Right cardiac atrium (tissue), 5 donors: ENCODE results near the gene ATP2A2. TPM values are rescaled to one million over a fixed set of nuclear protein-coding genes. Genes with fewer than 3 reads are reported as not detected.

Experiments
- ATAC-seq, 2 donors: fragments of 200-7000 bp; cut with Tn5 transposase; one replicate each; pipeline versions ENCODE4 v1.8.0 to v1.9.1; 2020; ENCODE audit warnings: moderate library complexity in 2 of 2, mild to moderate bottlenecking in 1 of 2
- DNase-seq, 3 donors: peaks; one replicate each; pipeline ENCODE4 v3.0.0-alpha.2; 2020
- H3K27ac ChIP-seq: one replicate; pipeline ENCODE4 v1.5.1; 2013; ENCODE audit warnings: mild to moderate bottlenecking, low read length, control low read depth, moderate library complexity
- H3K27me3 ChIP-seq: one replicate; pipeline ENCODE4 v1.6.1; 2013; ENCODE audit not compliant: control insufficient read depth, insufficient read depth
- H3K4me1 ChIP-seq: one replicate; pipeline ENCODE4 v1.6.1; 2013; ENCODE audit warnings: low read length; ENCODE audit not compliant: control insufficient read depth, insufficient read depth
- H3K4me3 ChIP-seq: one replicate; pipeline ENCODE4 v1.5.1; 2013; ENCODE audit warnings: low read length, control low read depth
- H3K9me3 ChIP-seq: one replicate; pipeline ENCODE4 v1.6.1; 2013; ENCODE audit warnings: low read length; ENCODE audit not compliant: control insufficient read depth
- WGBS: extraction: QIAGEN DNeasy Blood & Tissue Kit; methylation state at CpG from one replicate; pipeline ENCODE4 v1.1.7; 2013; 5-methylcytosine and 5-hydroxymethylcytosine counted together
- intact Hi-C, 4 donors: fragments of 100-400 bp; cut with DNase I; formaldehyde crosslinking; loops; one replicate each; pipeline versions ENCODE4 v1.11.0 to v1.14.0; 2022 to 2023
- long read RNA-seq, 4 donors: library from polyadenylated mRNA; unstranded; transcript quantifications; one replicate each; pipeline ENCODE4 v2.0.0, GENCODE V29; 2020 to 2021
- polyA plus RNA-seq: library from polyadenylated mRNA; stranded (reverse); fragments of 200-250 nt; gene quantifications from one replicate; pipeline ENCODE4 v1.2.3, GENCODE V29; 2013
- total RNA-seq, 4 donors: library from RNA; stranded (reverse); fragmentation: NEBNext Ultra II Directional; extraction: Animal tissue kit (Norgen Biotek cat#: 25700); gene quantifications; one replicate each; pipeline ENCODE4 v1.2.1, GENCODE V29; 2021
- donor health status: healthy with polysubstance abuse.
- donor health status: DM: no; HTN: yes; CAD: no.
- donor health status: DM: no; HTN: no; CAD: no.
- donor health status: DM: no; HTN: yes; CAD: no; lungs with severe emphysema.
- donor health status: DM: yes; HTN: yes; CAD: no.

The ATP2A2 gene
- total RNA-seq: 1,000 to 10,000 TPM; 2,744 to 3,920 (median 3,065) TPM
- 1,499 TPM for polyA plus RNA-seq
- long read RNA-seq, donor 1, full-length matches to known transcripts: 1 of 1,416 reads
- long read RNA-seq, donor 1, partial matches to known transcripts: 1,309 of 1,416 reads
- long read RNA-seq, donor 1, other reads (novel, unspliced or antisense): 106 of 1,416 reads
- long read RNA-seq, donor 2, partial matches to known transcripts: 329 of 380 reads
- long read RNA-seq, donor 2, other reads (novel, unspliced or antisense): 51 of 380 reads
- long read RNA-seq, donor 3, full-length matches to known transcripts: 2 of 2,093 reads
- long read RNA-seq, donor 3, partial matches to known transcripts: 1,917 of 2,093 reads
- long read RNA-seq, donor 3, other reads (novel, unspliced or antisense): 174 of 2,093 reads
- long read RNA-seq, donor 4, partial matches to known transcripts: 273 of 444 reads
- long read RNA-seq, donor 4, other reads (novel, unspliced or antisense): 171 of 444 reads

DNA sequence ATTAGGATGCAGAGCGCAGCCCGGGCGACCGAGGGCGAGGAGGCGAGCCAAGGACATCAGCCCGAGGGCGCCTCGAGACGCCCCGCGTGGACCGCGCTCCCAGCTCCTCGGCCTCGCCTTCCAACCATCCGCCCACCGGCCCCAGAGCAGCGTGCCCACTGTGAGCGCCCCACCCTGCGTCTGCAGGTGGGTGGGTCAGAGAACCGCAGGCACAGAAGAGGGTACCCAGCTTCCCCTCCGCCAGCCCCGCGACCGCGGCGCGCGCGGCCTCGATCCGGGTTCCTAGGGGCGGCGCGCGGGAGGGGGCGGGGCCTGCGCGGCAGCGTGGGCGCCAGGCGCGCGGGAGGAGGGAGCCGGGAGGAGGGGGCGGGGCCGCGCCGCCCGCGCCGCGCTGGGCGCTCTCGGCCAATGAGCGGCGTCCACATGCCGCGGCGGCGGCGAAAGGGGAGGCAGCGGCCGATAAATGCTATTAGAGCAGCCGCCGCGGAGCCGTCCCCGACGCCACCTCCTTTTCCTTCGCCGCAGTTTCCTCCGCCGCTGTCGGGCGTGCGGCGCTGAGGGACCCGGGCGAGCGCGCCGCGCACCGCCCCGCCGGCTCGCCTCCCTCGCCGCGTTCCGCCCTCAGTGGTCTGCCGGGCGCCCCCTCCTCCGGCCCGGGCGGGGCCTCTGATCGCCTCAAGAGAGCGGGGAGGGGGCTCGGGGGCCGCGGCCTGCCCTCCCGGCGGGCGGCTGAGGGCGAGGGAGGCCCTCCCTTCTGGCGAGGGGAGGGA, at the start of gene ATP2A2:
TSS of gene ATP2A2 (plus strand) at position 469 of the 770 bp plus-strand sequence. CDS start 543 bp downstream, outside the sequence.
- WGBS: under 1% methylated on average over 98 of the region's 108 CpGs
- H3K4me3 ChIP-seq: peak within 1 kb of the TSS; percentile 96
- intact Hi-C loops: loop anchor here in 3 of 4 donors (5.0 to 10.0 kb wide), 2 partner anchors 34 to 56 kb away; no protein-coding TSS in a partner anchor
- peak; percentile 92 to 95 for ATAC-seq
- peaks cover 1% of the 10 kb centered on the region for H3K4me1 ChIP-seq
- H3K27me3 ChIP-seq: no peaks in the 10 kb centered on the region
- no peaks in the 10 kb centered on the region for H3K9me3 ChIP-seq
- peak; percentile 92 to 97 (median 97) for DNase-seq
- peak within 1 kb of the TSS; percentile 87 for H3K27ac ChIP-seq

- ATAC-seq: peak; percentile 69 to 73
- no peaks in the 10 kb centered on the region for H3K9me3 ChIP-seq
- H3K4me3 ChIP-seq: no peak overlapping the region
- peak overlapping the region; percentile 42 for H3K27ac ChIP-seq
- no peaks in the 10 kb centered on the region for H3K27me3 ChIP-seq
- intact Hi-C loops: no loop called here
- 60% methylated on average over 6 of the region's 6 CpGs for WGBS
- no peak for DNase-seq
- no peaks in the 10 kb centered on the region for H3K4me1 ChIP-seq
These were observed 47.7 kb upstream of the ATP2A2 start for GRCh38 chr12:110233212-110233903.

- H3K27me3 ChIP-seq: no peaks in the 10 kb centered on the region
- no peaks in the 10 kb centered on the region for H3K9me3 ChIP-seq
- no peak overlapping the region for H3K27ac ChIP-seq
- WGBS: 16% methylated on average over 2 of the region's 2 CpGs
- H3K4me3 ChIP-seq: no peak overlapping the region
- ATAC-seq (no peak), DNase-seq (no peak)
- H3K4me1 ChIP-seq: no peaks in the 10 kb centered on the region
- intact Hi-C loops: no loop called here
These were observed 46.7 kb upstream of the ATP2A2 start for GRCh38 chr12:110234331-110234751.

GRCh38 chr12:110234755-110235154, 46.3 kb upstream of the ATP2A2 start:
- Histone ChIP-seq H3K27me3 (no peaks in the 10 kb centered on the region), H3K27ac (no peak overlapping the region), H3K9me3 (no peaks in the 10 kb centered on the region), H3K4me1 (no peaks in the 10 kb centered on the region), H3K4me3 (no peak overlapping the region)
- DNase-seq (no peak), ATAC-seq (peak; percentile 39 to 47)
- 14% methylated on average over 3 of the region's 3 CpGs for WGBS
- intact Hi-C loops: no loop called here

- 46% methylated on average over 1 of the region's 1 CpG for WGBS
- no peaks in the 10 kb centered on the region for H3K27me3 ChIP-seq
- intact Hi-C loops: no loop called here
- DNase-seq: no peak
- H3K4me3 ChIP-seq: no peak overlapping the region
- H3K4me1 ChIP-seq: no peaks in the 10 kb centered on the region
- no peaks in the 10 kb centered on the region for H3K9me3 ChIP-seq
- no peak for ATAC-seq
- H3K27ac ChIP-seq: no peak overlapping the region
These were observed 45.7 kb upstream of the ATP2A2 start for GRCh38 chr12:110235383-110235782.

DNA sequence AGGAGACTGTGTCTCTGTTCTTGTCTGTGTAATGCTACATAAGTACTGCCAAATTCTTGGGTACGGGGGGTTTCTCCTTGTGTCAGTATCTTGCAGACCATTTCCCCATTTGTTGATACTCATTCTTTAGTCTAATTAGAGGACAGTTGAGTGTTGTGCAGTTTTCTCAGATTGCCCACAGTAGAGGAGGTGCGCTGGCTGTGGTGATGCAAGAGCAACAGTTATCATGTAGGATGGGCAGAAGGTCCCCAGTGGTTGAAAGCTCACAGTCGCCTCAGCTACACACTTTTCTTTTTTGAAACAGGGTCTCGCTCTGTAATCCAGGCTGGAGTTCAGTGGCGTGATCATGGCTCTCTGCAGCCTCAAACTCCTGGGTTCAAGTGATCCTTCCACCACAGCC, 37.8 kb upstream of the ATP2A2 start:
- H3K9me3 ChIP-seq: no peaks in the 10 kb centered on the region
- intact Hi-C loops: loop anchor here in 1 of 4 donors (10.0 kb wide), 1 partner anchor 138 kb away; no protein-coding TSS in a partner anchor
- H3K4me3 ChIP-seq: no peak overlapping the region
- WGBS: 90% methylated on average over 5 of the region's 5 CpGs
- no peaks in the 10 kb centered on the region for H3K27me3 ChIP-seq
- H3K27ac ChIP-seq: no peak overlapping the region
- no peak for ATAC-seq
- peaks cover 6% of the 10 kb centered on the region for H3K4me1 ChIP-seq
- DNase-seq: no peak

- Histone ChIP-seq H3K4me1 (peaks cover 11% of the 10 kb centered on the region), H3K4me3 (no peak overlapping the region), H3K27me3 (no peaks in the 10 kb centered on the region), H3K27ac (peak overlapping the region; percentile 67), H3K9me3 (no peaks in the 10 kb centered on the region)
- 79% methylated on average over 12 of the region's 12 CpGs for WGBS
- no peak for DNase-seq
- intact Hi-C loops: loop anchor here in 1 of 4 donors (10.0 kb wide), 1 partner anchor 140 kb away; no protein-coding TSS in a partner anchor
- ATAC-seq: no peak
These were observed 36.7 kb upstream of the ATP2A2 start for GRCh38 chr12:110244372-110244771.

DNA sequence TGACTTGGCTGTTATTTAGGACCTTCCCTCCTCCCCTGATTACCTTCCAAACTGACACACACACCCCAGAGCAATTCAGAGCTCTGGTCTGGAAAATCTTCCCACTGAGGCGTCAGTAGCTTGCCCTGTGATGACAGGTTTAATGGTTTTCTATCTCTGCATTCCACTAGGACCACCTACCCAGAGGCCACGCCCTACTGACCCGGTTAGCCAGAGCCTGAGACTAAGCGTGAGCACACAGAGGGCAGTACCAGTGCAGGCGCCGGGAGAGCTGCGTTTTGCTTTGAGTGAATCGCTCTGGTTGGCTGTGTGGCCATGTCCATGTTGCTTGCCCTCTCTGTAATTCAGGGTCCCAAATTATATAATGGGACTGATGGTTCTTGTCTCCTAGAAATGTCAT, 36.2 kb upstream of the ATP2A2 start:
- intact Hi-C loops: loop anchor here in 1 of 4 donors (5.0 to 10.0 kb wide), 2 partner anchors 37 to 140 kb away; partner anchors contain the start of gene ATP2A2
- Histone ChIP-seq H3K27me3 (no peaks in the 10 kb centered on the region), H3K4me3 (no peak overlapping the region), H3K9me3 (no peaks in the 10 kb centered on the region), H3K4me1 (peaks cover 15% of the 10 kb centered on the region), H3K27ac (peak overlapping the region; percentile 72)
- ATAC-seq: peak; percentile 51 to 55
- peak; percentile 36 to 79 (median 79) for DNase-seq
- WGBS: 59% methylated on average over 8 of the region's 8 CpGs

- Histone ChIP-seq H3K9me3 (no peaks in the 10 kb centered on the region), H3K4me3 (no peak overlapping the region), H3K4me1 (peaks cover 15% of the 10 kb centered on the region), H3K27me3 (no peaks in the 10 kb centered on the region), H3K27ac (peak overlapping the region; percentile 91)
- intact Hi-C loops: loop anchor here in 1 of 4 donors (5.0 to 10.0 kb wide), 2 partner anchors 37 to 141 kb away; partner anchors contain the start of gene ATP2A2
- DNase-seq (peak; percentile 39 to 79 (median 69)), ATAC-seq (no peak)
- 55% methylated on average over 3 of the region's 3 CpGs for WGBS
These were observed 35.7 kb upstream of the ATP2A2 start for GRCh38 chr12:110245369-110245772.

- peak in 2 of 3 donors; percentile 65 to 66 for DNase-seq
- peak overlapping the region; percentile 91 for H3K27ac ChIP-seq
- H3K4me3 ChIP-seq: no peak overlapping the region
- peak; percentile 56 to 66 for ATAC-seq
- intact Hi-C loops: loop anchor here in 1 of 4 donors (5.0 to 10.0 kb wide), 2 partner anchors 36 to 142 kb away; partner anchors contain the start of gene ATP2A2
- H3K9me3 ChIP-seq: no peaks in the 10 kb centered on the region
- H3K4me1 ChIP-seq: peaks cover 15% of the 10 kb centered on the region
- no peaks in the 10 kb centered on the region for H3K27me3 ChIP-seq
- WGBS: 44% methylated on average over 4 of the region's 4 CpGs
These were observed 34.3 kb upstream of the ATP2A2 start for GRCh38 chr12:110246636-110247339.
